Neural cell (in vitro differentiated cells): Measurements from ENCODE around the gene SERPINB12. TPM values are rescaled to one million over a fixed set of nuclear protein-coding genes. Genes with fewer than 3 reads are reported as not detected.

Experiments
- H2AFZ ChIP-seq: fragments of 200-600, 300-800 bp; sonication (generic), shearing (Covaris generic); 2 replicates; pipeline ENCODE4 v1.6.0; 2014; ENCODE audit warnings: low read depth, mild to moderate bottlenecking, antibody characterized with exemption, low read length, moderate library complexity
- H3F3A ChIP-seq: fragments of 200-600 bp; shearing (Covaris generic); 2 replicates; pipeline ENCODE4 v1.6.1; 2016; ENCODE audit warnings: mild to moderate bottlenecking, moderate library complexity, mixed read lengths, antibody characterized with exemption, low read length; ENCODE audit not compliant: insufficient read depth, poor library complexity, severe bottlenecking
- H3K27ac ChIP-seq: fragments of 200-600, 300-800 bp; sonication (generic), shearing (Covaris generic); 2 replicates; pipeline ENCODE4 v1.5.1; 2014; ENCODE audit warnings: mild to moderate bottlenecking, low read length, moderate library complexity
- H3K27me3 ChIP-seq: fragments of 300-800, 200-600 bp; sonication (generic), shearing (Covaris generic); 2 replicates; pipeline ENCODE4 v1.6.0; 2014; ENCODE audit warnings: mild to moderate bottlenecking, low read depth, low read length, moderate library complexity; ENCODE audit not compliant: insufficient read depth
- H3K36me3 ChIP-seq: fragments of 300-800, 200-600 bp; sonication (generic), shearing (Covaris generic); 2 replicates; pipeline ENCODE4 v1.5.1; 2014; ENCODE audit warnings: mild to moderate bottlenecking, antibody characterized with exemption, low read length, moderate library complexity; ENCODE audit not compliant: insufficient read depth
- H3K4me2 ChIP-seq: fragments of 300-800, 200-600 bp; sonication (generic), shearing (Covaris generic); 2 replicates; pipeline ENCODE4 v1.6.0; 2014; ENCODE audit warnings: mild to moderate bottlenecking, low read length
- H3K4me3 ChIP-seq: fragments of 300-800, 200-600 bp; sonication (generic), shearing (Covaris generic); 2 replicates; pipeline ENCODE4 v1.5.1; 2014; ENCODE audit warnings: mild to moderate bottlenecking, low read length, moderate library complexity
- H3K79me2 ChIP-seq: fragments of 200-600 bp; shearing (Covaris generic); replicated peaks from 2 replicates; pipeline ENCODE4 v1.6.0; 2014; ENCODE audit warnings: mild to moderate bottlenecking, low read length, moderate library complexity; ENCODE audit not compliant: insufficient read depth
- H3K9ac ChIP-seq: fragments of 300-800, 200-600 bp; sonication (generic), shearing (Covaris generic); 2 replicates; pipeline ENCODE4 v1.6.1; 2016; ENCODE audit warnings: mild to moderate bottlenecking, low read length, mixed read lengths
- H3K9me2 ChIP-seq: fragments of 200-600 bp; shearing (Covaris generic); 2 replicates; pipeline ENCODE4 v1.6.1; 2016; ENCODE audit warnings: mild to moderate bottlenecking, low read length, mixed read lengths; ENCODE audit not compliant: insufficient read depth
- H3K9me3 ChIP-seq: fragments of 200-600, 300-800 bp; sonication (generic), shearing (Covaris generic); 2 replicates; pipeline ENCODE4 v1.6.1; 2016; ENCODE audit warnings: mild to moderate bottlenecking, mixed run types, low read length, moderate library complexity, mixed read lengths
- H4K20me1 ChIP-seq: fragments of 200-600 bp; shearing (Covaris generic); 2 replicates; pipeline ENCODE4 v1.6.1; 2016; ENCODE audit warnings: mild to moderate bottlenecking, mixed run types; ENCODE audit not compliant: insufficient read depth
- EP300 ChIP-seq: fragments of 450-650 bp; conservative IDR thresholded peaks from 2 replicates; pipeline ENCODE4 v1.6.1; 2014; ENCODE audit warnings: antibody characterized with exemption, mild to moderate bottlenecking, moderate library complexity; ENCODE audit not compliant: poor library complexity, severe bottlenecking
- EZH2 ChIP-seq: fragments of 200-600, 300-800 bp; shearing (Covaris generic), sonication (generic); IDR thresholded peaks from 2 replicates; pipeline ENCODE4 v1.6.1; 2014; ENCODE audit warnings: antibody characterized with exemption, low read length, borderline replicate concordance, mild to moderate bottlenecking; ENCODE audit not compliant: insufficient read depth, poor library complexity, severe bottlenecking
- MXI1 ChIP-seq: fragments of 450-650 bp; conservative IDR thresholded peaks from 2 replicates; pipeline ENCODE4 v1.6.1; 2014; ENCODE audit warnings: antibody characterized with exemption, mild to moderate bottlenecking; ENCODE audit not compliant: poor library complexity, severe bottlenecking
- POLR2AphosphoS5 ChIP-seq: IDR thresholded peaks from 2 replicates; pipeline ENCODE4 v1.6.1; 2012
- RAD21 ChIP-seq: fragments of 450-650 bp; conservative IDR thresholded peaks from 2 replicates; pipeline ENCODE4 v1.6.1; 2014; ENCODE audit warnings: antibody characterized with exemption, mild to moderate bottlenecking, moderate library complexity
- SMC3 ChIP-seq: fragments of 450-650 bp; conservative IDR thresholded peaks from 2 replicates; pipeline ENCODE4 v1.6.1; 2014; ENCODE audit warnings: antibody characterized with exemption, mild to moderate bottlenecking, moderate library complexity; ENCODE audit not compliant: poor library complexity
- TAF1 ChIP-seq: IDR thresholded peaks from 2 replicates; pipeline ENCODE4 v1.6.1; 2012; ENCODE audit warnings: low read depth
- polyA plus RNA-seq: library from polyadenylated mRNA; depleted of rRNA; stranded (reverse); fragments of >200 nt; gene quantifications from 2 replicates; pipeline ENCODE4 v1.2.3, GENCODE V29; 2014
- TF ChIP-seq, protein P1 (sequence below): fragments of 450-650 bp; IDR thresholded peaks from 2 replicates; pipeline ENCODE4 v1.5.1; 2014; ENCODE audit warnings: antibody characterized with exemption, mild to moderate bottlenecking, moderate library complexity; ENCODE audit not compliant: poor library complexity, severe bottlenecking
- TF ChIP-seq, protein P2 (sequence below): IDR thresholded peaks from 2 replicates; pipeline ENCODE4 v1.6.1; 2012; ENCODE audit warnings: borderline replicate concordance

Gene SERPINB12
- polyA plus RNA-seq, 1 donor from 2014 or later: not detected

DNA sequence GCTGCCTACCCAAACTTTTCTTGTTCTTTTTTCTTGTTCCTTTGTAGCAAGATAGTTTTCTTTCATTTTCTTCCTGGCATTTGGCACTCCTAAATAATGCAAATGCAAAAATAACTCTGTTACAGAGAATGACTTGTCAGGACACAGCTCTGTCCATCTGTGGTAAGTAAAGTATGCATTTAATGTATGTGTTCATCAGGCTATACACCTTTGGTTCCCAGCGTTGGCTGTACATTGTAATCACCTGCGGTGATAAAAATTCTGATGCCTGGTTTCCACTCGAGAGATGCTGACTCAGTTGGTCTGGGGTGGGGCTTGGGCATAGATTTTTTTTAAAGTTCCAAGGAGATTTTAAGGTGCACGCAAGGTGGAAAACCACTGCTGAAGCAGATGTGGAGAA lies 44.8 kb downstream of the SERPINB12 start, which contains the start of gene SERPINB13:
Gene SERPINB13, plus strand, starts transcription at position 378 of the 400 bp plus-strand sequence. CDS start 1,325 bp downstream, outside the sequence.
- H3F3A ChIP-seq: no peaks in the 10 kb centered on the region
- H3K9me2 ChIP-seq: no peaks in the 10 kb centered on the region
- H3K79me2 ChIP-seq: no peaks in the 10 kb centered on the region
- H3K36me3 ChIP-seq: no peaks in the 10 kb centered on the region
- H3K27me3 ChIP-seq: no peaks in the 10 kb centered on the region
- no peaks in the 10 kb centered on the region for H4K20me1 ChIP-seq
- no peak for TF ChIP-seq MXI1
- no peak for TF ChIP-seq SMC3
- TF ChIP-seq RAD21: no peak
- TF ChIP-seq, protein P1, sequence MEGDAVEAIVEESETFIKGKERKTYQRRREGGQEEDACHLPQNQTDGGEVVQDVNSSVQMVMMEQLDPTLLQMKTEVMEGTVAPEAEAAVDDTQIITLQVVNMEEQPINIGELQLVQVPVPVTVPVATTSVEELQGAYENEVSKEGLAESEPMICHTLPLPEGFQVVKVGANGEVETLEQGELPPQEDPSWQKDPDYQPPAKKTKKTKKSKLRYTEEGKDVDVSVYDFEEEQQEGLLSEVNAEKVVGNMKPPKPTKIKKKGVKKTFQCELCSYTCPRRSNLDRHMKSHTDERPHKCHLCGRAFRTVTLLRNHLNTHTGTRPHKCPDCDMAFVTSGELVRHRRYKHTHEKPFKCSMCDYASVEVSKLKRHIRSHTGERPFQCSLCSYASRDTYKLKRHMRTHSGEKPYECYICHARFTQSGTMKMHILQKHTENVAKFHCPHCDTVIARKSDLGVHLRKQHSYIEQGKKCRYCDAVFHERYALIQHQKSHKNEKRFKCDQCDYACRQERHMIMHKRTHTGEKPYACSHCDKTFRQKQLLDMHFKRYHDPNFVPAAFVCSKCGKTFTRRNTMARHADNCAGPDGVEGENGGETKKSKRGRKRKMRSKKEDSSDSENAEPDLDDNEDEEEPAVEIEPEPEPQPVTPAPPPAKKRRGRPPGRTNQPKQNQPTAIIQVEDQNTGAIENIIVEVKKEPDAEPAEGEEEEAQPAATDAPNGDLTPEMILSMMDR: no peak
- no peak for TF ChIP-seq EZH2
- no peak for TF ChIP-seq POLR2AphosphoS5
- TF ChIP-seq TAF1: no peak
- TF ChIP-seq, protein P2, sequence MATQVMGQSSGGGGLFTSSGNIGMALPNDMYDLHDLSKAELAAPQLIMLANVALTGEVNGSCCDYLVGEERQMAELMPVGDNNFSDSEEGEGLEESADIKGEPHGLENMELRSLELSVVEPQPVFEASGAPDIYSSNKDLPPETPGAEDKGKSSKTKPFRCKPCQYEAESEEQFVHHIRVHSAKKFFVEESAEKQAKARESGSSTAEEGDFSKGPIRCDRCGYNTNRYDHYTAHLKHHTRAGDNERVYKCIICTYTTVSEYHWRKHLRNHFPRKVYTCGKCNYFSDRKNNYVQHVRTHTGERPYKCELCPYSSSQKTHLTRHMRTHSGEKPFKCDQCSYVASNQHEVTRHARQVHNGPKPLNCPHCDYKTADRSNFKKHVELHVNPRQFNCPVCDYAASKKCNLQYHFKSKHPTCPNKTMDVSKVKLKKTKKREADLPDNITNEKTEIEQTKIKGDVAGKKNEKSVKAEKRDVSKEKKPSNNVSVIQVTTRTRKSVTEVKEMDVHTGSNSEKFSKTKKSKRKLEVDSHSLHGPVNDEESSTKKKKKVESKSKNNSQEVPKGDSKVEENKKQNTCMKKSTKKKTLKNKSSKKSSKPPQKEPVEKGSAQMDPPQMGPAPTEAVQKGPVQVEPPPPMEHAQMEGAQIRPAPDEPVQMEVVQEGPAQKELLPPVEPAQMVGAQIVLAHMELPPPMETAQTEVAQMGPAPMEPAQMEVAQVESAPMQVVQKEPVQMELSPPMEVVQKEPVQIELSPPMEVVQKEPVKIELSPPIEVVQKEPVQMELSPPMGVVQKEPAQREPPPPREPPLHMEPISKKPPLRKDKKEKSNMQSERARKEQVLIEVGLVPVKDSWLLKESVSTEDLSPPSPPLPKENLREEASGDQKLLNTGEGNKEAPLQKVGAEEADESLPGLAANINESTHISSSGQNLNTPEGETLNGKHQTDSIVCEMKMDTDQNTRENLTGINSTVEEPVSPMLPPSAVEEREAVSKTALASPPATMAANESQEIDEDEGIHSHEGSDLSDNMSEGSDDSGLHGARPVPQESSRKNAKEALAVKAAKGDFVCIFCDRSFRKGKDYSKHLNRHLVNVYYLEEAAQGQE: no peak
- TF ChIP-seq EP300: no peak
- H3K9ac ChIP-seq: no peak within 1 kb of the TSS
- no peak within 1 kb of the TSS for H3K4me3 ChIP-seq
- H3K27ac ChIP-seq: no peak within 1 kb of the TSS
- no peak within 1 kb of the TSS for H3K4me2 ChIP-seq
- no peaks in the 10 kb centered on the region for H3K9me3 ChIP-seq
- no peak within 1 kb of the TSS for H2AFZ ChIP-seq

DNA sequence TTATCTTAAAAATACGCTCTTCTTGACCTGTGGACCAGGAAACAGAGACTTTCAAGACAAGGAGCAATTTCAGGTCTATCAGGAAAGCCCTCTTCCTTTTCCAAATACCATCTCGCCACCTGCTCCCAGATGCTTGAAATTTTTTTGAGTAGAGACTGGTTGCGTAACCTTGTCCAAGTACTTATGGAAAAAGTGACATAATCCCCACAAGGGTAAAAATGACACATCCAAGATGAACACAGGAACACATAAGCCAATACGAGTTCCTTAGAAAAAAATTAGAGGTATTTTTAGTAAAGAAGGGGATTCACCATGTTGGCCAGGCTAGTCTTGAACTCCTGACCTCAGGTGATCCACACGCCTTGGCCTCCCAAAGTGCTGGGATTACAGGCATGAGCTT lies 46.7 kb downstream of the SERPINB12 start:
- H4K20me1 ChIP-seq: no peaks in the 10 kb centered on the region
- no peak overlapping the region for H3K4me3 ChIP-seq
- no peaks in the 10 kb centered on the region for H3K79me2 ChIP-seq
- no peak overlapping the region for H2AFZ ChIP-seq
- H3K4me2 ChIP-seq: no peak overlapping the region
- no peak overlapping the region for H3K9ac ChIP-seq
- no peak for TF ChIP-seq EP300
- no peak for TF ChIP-seq POLR2AphosphoS5
- TF ChIP-seq, protein P2: no peak
- TF ChIP-seq MXI1: no peak
- TF ChIP-seq TAF1: no peak
- TF ChIP-seq SMC3: no peak
- no peak for TF ChIP-seq RAD21
- TF ChIP-seq, protein P1: no peak
- no peak for TF ChIP-seq EZH2
- no peaks in the 10 kb centered on the region for H3K9me2 ChIP-seq
- H3K9me3 ChIP-seq: no peaks in the 10 kb centered on the region
- H3K36me3 ChIP-seq: no peaks in the 10 kb centered on the region
- H3K27ac ChIP-seq: no peak overlapping the region
- no peaks in the 10 kb centered on the region for H3F3A ChIP-seq
- H3K27me3 ChIP-seq: no peaks in the 10 kb centered on the region
